GM21381 (cell line): ENCODE data around the gene PRKCQ.

Experiments
- ATAC-seq: cut with Tn5 transposase; IDR thresholded peaks from one replicate; pipeline ENCODE4 v1.9.1; 2021; ENCODE audit warnings: mild to moderate bottlenecking, moderate library complexity; ENCODE audit not compliant: unreplicated experiment

PRKCQ gene

DNA sequence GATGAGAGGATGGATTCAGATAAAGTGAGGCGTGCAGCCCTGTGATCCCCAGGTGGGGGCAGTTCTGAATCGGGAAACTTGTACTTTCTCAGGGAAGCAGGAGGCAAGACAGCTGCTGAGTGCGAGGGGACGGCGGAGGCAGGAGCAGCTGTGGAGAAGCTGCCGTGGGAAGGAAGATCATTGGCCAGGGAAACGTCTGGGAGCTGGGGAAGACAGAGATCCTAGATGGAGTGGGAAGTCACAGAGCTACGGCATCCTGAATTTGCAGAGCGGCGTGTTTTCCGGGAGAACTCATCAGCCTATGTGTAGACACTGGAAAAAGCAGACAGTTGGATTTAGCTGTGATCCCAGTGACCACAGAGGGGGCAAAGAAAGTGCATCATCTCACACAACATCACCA, 9.2 kb downstream of the PRKCQ start:
- ATAC-seq: no peak

DNA sequence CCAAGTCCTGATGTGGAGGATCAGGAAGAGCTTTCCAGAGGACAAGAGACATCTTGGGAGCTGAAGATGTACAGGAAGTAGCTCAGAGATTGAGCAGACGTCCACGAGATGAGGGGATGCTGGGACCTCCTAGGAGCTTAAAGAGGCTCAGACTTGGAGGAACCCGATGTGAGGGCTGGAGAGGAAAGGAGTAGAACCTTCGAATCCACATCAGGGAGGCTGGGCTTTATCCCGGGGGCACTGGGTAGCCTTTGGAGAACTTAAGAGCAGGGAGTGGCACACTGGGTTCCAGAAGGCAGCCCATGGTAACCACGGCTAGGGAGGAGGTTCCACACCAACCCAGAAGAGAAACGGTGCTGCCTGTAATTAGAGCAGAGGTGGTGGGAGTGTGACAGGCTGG, 10.8 kb downstream of the PRKCQ start:
- ATAC-seq: no peak

DNA sequence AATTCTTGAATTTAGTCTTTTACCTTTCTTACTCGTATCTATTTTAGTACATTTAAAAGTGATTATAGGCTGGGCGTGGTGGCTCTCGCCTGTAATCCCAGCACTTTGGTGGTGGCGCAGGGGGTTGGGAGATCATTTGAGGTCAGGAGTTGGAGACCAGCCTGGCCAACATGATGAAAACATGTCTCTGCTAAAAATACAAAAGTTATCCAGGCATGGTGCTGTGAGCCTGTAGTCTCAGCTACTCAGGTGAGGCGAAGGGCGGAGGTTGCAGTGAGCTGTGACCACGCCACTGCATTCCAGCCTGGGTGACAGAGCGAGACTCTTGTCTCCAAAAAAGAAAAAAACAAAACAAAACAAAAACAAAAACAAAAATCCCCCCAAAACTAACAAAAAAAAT, 12.2 kb downstream of the PRKCQ start:
- ATAC-seq: no peak

DNA sequence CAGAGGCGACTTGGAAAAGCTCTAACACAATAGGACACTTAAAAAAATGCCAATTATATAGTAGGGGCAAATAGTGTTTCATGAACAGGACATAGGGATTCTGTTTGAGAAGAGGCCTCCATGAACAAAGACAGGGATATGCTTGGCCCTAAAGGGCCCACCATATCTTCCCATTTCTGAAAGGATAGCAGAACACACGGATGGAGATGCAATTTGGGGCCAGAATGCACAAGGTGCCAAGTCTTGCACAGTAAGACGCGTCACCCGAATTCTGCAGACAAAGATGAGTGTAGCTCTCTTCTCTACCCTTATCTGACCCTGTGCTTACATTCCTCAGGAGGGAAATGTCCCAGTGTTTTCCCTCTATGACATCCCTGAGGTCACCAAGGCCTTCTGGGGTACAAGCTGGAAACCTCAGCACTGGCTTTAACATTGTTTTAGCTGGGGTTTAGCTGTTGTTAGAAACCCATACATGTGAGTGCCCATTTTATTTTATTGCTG, 12.8 kb downstream of the PRKCQ start:
- ATAC-seq: no peak

DNA sequence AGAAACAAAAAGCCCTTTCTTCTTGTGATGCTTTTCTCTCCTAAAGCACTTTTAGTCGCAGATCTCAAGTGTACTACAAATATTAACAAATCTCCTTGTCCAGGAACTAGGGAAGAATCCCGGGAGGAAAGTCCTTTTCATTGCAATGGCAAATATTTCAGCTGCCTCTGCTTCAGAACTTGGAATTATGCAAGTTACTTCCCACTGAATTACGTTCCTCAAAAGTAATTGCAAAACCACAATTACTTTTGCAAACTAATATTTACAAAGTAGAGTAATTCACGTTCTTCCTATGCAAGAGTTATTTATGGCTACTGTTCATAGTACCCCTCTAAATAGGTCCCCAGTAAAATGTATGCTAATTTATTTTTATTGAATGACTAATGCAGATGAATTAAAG, 14.5 kb downstream of the PRKCQ start:
- ATAC-seq: no peak

DNA sequence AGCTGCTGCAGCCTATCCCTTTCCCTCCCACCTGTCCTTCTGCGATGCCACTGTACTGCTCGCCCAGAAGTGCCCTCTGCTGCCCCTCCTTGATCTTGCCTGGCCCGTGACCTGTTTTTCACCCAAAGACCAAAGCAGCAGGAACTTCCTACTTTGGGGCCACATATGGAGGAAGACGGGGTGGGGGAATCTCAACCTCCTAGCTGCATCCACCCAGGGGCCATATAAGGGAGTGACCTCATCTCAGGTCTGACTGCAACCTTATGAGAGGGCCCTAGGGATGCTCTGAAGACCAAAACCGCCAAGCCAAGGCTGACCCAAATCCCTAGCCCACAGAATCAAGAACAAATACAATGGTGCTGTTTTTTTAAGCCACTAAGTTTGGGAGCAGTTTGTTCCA, 15.7 kb downstream of the PRKCQ start:
- ATAC-seq: no peak

DNA sequence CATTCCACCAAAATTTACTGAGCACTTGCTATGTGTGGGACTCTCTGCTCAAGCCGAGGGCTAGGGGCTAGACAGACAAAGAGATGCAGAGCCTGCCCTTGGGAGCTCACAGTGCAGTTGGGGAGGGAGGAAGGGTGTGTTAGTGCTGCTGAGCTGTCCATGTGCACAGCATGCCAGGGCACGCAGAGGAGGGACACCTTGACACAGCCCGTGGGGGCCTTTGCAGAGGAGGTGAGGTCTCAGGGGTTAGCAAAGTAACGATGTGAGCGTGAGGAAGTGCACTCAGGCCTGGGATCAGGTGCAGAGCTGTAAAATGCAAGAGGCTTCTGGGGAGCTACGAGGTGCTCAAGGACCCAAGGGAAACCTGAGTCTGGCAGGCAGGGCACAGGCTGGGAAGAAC, 16.3 kb downstream of the PRKCQ start:
- ATAC-seq: no peak

DNA sequence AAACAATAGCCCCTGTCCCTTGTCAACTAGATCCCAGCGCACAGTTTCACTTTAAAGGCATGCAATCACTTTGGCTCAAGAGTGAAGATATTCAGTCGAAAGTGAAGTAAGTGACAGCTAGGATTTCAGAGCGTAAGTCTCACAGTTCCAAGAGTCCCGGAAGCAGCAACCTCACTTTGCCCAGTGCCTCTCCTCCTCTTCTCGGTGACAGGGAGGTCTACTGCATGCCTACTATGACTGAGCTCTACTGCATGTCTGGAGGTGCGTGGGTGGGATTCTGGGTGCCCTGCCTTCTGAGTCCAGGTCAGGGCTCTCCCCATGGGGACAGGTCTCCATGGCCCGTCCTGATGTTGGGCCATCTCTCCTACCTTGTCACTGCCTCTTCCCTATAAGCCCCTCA, 17.0 kb downstream of the PRKCQ start:
- no peak for ATAC-seq

DNA sequence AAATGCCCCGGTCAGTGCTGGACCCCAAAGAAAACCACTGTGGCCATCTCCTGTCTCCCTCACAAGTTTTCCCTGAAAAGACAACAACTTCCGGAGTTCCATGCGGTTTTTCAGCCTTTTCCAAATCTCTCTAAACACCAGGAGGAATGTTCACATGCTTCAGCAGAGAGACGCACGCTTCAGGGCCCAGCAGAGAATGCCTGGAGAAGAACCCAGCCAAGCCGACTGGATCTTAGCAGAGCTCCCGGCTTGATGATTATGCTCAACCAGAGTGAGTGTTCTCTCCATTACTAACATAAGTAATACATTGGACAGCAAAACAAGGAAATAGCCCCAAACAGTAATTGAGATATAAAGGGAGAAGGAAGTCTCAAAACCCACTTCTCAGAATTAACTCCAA, 17.9 kb downstream of the PRKCQ start:
- no peak for ATAC-seq

DNA sequence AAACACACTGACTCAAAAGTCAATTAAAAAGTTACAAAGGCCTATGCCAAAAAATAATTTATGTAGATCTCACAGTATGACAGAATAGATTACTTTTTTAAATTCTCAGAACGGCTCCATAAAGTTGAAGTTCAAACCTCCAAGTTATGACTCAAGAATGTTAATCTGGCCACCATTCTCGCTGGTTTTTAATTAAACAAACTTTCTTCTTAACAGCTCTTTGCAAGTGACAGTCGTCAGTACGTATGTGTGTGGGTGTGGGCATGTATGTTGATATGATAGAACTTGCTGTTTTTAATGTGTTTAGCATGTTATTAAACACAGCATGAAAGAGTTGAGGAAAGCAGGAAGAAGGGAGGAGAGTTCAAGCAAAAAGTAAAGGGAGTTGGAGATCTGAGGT, 18.5 kb downstream of the PRKCQ start:
- ATAC-seq: no peak

DNA sequence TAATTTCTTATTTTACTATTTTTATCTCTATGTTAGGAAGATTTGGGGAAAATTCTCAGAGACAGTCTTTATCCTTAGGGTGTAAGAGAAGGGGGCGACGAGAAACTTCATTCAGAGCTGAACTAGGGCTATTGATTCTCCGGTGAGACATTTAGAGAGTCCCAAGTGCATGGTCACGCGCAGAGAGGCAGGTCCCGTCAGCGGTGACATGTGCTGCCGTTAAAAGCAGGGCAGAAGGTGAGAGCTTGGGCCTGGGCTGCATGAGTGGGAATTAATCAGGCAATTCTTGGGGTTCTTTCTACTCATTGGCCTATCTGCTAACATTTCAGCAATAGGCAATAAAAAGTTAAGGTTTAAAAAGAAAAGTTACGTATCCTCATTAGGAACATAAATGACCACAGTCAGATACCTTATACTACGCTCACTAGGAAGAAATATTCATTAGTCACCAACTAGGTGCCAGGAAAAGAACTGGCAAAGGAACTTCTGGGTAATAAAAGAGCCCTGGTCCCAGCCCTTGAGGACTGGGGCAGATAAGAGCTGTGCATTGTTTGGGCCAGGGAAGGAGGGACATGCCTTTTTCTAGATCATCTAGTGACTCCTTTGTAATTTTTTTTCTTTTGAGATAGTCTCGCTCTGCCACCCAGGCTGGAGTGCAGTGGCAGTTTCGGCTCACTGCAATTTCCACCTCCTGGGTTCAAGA, 21.2 kb downstream of the PRKCQ start:
- ATAC-seq: no peak

DNA sequence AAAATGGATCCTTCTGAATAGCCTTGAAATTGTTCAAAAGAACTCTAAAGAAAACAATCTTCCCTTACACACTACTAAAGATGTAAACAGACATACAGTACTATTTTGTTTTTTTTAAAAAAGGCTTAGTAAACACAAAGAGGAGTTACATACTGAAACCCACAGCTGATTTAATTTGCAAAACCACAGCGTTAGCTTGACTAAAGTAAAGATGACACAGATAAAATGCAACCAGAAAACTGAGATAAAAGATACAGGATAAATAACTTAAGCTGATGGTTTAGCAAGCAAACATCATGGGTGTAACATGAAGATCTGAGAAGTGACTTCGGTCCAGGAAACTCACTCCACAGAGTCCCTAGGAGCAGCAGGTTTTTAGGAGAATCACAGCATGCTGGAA, 21.8 kb downstream of the PRKCQ start:
- no peak for ATAC-seq

DNA sequence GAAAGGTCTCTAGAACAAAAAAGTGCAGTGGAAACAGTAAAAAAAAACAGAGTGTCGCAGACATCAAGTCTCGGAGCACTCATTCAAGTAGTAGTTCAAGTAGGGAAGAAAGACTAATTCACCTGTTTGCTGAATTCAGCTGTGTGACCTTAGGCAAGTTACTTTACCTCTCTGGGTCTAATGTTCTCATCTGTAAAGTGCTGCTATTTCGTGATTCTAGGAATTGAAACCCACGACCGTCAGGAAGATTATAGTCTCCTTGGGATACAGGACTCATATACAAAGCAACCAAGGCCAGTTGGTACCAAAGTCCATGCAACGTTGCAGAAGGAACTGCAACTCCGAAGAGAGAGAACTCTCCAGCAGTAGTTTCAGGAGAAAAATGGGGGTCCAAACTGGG, 26.1 kb downstream of the PRKCQ start:
- no peak for ATAC-seq

DNA sequence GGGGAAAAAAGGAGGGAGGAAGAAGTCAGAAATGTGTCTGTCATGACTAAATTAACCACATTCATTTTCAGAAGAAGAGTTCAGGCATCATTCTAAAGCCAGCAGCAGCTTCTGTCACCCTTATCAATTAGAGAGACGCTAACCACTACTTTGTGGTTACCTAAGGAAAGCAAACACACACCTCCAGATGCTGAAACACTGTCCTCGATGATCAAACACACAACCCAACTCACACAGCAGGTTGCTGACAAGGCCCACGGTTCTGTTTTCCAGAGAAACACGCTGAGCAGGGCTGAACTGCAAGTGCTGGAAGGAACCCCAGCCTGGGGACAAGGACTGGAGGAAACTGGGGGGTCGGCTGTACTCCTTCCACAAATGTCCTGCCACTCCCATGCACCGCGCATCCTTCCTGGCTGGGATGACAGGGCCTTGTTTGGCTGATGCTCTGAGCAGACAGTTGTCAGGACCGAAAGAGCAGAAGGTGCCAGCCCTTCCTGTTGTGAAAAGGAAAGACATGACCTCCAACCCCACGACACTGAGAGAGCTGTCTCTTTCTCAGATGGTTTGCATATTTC, 36.6 kb downstream of the PRKCQ start:
- no peak for ATAC-seq

DNA sequence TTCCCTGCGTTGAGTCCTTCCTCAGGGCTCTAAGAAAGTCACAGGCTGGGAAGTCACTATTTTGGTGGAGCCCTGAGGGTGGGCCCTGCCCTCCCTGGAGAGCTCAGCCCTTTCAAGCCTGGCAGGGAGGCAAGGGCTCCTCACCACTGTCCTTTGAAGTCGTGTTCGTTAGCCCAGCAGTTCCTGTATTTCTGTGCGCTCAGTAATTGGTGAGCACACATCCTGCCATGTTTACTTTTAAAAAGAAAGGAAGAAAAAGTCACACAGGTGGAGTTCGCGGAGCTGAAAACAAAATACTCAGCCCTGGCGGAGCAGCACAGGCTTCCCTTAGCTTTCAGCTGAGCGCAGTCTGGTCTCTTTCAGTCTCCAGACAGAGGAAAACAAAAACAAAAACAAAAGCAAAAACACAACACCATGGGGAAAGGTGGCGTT, 37.1 kb downstream of the PRKCQ start:
- no peak for ATAC-seq

DNA sequence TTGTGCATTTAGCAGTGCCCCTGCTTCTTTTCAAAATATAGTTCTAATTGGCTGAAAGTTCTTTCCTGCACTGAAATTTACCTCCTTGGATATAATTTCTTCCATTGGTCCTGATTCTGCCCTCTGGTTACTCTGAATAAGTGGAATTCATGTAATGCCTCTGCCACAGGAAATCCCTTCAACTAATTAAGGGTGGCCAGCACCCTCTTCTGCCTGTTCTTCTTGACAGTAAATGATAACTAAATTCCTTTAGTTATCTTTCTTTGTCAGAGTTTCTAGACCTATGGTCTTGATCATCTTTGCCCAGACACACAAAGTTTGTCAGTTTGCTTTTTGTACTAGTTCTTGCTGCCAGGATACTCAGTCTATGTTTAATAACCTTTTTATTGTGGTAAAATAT, 40.2 kb downstream of the PRKCQ start:
- ATAC-seq: no peak

DNA sequence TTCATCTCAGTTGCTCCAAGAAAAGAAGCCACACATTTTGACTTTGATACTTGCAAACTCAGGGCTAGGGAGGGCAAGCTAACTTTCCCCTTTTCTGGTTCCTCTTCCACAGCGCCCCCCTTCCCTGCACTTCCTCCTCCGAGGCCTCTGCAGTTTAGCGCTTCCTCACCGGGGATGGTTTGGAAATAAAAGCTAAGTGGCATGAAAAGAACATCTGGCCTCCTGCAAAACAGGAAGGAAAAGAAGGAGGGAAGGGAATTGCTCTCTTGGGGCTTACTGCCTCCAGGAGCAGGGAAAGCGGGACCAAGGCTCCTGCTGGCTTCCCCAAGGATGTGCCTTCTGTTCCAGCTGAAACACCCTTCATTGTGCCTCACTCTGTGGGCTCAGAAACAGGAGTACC, 42.3 kb downstream of the PRKCQ start:
- no peak for ATAC-seq

DNA sequence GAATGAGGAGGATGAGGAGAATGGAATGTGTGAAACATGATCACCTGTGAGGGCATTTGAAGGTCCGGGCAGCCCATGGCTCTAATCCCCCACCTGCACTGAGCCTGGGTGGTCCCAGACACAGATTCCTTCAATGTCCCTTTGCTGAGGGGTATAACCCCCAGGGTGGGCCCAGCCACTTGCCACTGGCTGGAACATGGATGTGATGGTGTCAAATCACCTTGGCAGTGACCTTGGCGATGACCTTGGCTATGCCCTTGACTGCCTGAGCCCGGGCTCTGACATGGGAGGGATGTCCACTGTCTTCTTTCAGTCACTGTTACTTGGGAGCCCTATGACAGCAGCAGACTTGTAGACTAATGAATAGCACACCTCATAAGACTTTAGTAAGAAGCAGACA, 44.0 kb downstream of the PRKCQ start:
- ATAC-seq: no peak

DNA sequence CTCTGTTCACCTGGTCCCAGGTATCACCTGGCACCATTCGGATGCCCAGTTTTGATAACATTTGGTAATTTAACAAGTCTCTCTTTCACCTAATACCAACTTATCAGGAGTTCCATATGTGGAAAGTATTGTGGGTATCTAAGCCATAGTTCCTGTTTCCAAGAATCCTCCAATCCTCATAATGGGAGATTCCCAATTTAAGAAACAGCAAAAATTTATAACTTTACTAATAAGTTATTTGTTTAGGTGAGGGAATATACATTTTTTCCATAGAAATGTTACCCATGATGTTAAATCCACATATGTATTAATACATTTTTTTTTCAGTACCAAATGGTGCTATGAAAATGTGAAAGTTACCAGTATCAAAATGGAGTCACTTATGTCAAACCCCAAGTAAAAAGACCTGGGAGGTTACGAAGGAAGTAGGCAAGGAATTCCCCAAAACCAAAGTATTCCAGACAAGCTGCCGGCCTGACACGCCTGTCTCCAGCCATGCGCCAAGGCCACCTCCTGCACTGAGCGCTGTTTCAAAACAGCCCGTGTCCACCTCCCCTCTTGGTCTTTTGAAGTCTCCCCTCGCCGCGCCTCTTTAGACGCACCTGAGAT, 44.8 kb downstream of the PRKCQ start:
- no peak for ATAC-seq

DNA sequence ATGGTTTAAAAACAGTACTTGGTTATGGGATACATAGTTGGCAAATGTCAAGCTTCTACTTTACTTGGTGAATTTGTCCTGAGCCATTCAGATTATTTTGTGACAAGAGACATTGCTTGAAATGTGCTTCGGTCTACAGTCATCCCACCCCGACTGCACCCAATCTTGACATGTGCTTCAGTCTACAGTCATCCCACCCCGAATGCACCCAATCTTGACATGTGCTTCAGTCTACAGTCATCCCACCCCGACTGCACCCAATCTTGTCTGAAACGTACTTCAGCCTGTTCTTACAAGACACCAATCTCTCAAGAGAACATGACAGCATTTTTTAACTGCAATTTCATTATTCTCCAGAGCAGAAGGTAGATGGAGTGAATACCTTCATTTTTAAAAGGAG, 47.8 kb downstream of the PRKCQ start:
- no peak for ATAC-seq

DNA sequence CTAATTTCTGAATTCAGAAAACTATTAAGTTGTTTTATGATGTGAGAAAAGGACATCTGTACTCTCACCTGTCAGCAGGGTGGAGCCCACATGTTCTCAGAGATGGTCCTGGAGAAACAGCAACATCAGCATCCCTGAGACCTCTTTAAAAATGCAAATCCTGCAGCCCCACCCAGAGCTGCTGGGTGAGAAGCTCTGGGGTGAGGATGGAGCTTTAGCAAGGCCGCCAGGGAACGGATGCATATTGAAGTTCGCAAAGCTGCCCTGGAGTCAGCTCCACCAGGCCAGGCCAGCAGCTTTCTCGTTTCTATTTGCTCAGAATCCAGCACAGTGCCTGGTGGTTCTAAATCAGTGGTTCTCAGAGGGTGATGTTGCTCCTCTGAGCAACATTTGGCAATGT, 49.1 kb downstream of the PRKCQ start:
- no peak for ATAC-seq

DNA sequence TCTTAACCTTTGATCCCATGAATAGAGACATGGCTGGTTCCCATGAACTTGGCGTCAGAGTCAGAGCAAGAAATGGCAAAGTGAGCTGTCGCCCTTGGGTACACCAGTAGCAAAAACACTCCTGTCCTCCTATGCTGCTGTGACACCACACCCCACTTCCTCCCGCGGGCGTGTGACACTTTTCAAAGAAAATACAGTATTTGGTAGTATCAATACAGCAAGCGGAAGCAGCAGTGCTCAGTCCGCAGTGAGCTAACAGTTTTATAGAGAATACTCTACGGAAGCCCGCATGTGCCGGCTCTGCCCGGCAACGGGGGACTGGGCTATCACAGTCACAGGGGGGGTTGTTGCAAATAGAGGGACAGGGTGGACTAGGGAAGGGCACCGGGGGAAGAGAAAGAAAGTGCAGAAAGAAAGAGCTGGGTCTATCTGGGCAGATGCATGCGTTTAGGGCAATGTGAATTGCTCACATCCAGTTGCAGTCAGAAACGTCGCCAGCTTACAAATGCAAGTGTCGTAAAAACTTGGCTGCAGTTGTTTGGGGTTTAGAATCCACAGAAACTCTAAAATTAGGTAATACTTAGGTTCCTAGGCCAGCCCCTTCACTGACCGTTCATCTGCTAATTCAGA, 49.8 kb downstream of the PRKCQ start:
- ATAC-seq: no peak
